GM10248 (cell line): ENCODE measurements around the gene NKG7.
A peak's percentile ranks its signal among the peaks of the same experiment; 100 is the strongest.
"Not testable (repeated sequence)": the region's sequence is repeated elsewhere in the genome, so short reads cannot be mapped to it uniquely, and the experiment has no call there.

Experiments
- CTCF ChIA-PET: fragments of 300-600 bp; sonication (Branson Sonifier 250); formaldehyde crosslinking; extraction: SDS; loops from one replicate; lab custom pipeline; 2021; ENCODE audit warnings: antibody characterized with exemption; lab: Yijun Ruan, JAX
- POLR2A ChIA-PET: fragments of 350-650 bp; sonication (Branson Sonifier 250); formaldehyde crosslinking; extraction: SDS; loops from one replicate; lab custom pipeline; 2020; ENCODE audit warnings: antibody characterized with exemption; lab: Yijun Ruan, JAX
- DNase-seq: peaks from one replicate; pipeline ENCODE4 v3.0.0; 2012; ENCODE audit errors: extremely low spot score
- TF ChIP-seq, protein P1 (sequence below): IDR thresholded peaks from 2 replicates; pipeline ENCODE4 v1.5.1; 2012; ENCODE audit warnings: mild to moderate bottlenecking, low read depth; ENCODE audit errors: extremely low read depth, missing control alignments, control extremely low read depth

Gene NKG7

DNA sequence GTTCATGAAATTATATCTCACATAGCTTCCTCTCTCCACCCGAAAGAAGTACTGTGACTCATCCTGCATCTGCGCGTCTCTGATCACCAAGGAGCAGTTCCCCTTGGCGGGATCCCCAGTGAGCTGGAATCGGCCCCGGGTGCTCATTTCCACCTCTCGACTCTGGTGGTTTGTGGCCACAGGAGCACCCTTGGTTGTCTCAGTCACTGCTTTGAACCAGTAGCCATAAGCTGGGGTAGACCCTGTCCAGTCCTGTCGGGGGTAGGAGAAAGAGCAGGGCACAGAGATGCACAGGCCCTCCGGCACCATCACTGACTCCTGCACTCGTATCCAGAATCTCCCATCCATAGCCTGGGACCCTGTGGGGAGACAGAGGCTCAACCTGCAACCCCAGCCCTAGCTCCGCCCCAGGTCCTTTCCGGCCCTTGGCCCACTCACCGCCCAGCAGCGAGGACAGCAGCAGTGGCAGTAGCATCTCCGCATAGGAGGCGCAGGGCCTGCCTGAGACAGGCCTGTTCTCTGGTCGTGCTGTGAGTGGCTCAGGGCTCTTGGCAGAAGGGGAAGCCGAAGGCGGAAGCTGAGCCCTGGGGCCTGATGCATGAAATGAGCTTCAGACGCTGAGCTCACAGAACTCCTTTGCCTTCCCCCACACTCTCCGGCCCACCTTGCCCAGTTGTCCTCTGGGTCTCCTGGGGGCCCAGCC is 44.8 kb upstream of the NKG7 start, which contains the start of gene SIGLEC10:
SIGLEC10 (minus strand) TSS at position 536 of the 703 bp plus-strand sequence; CDS start at position 475, 61 bp downstream.
- POLR2A ChIA-PET, result interaction anchor here (1.0 to 2.4 kb wide), 3 partner anchors 22 to 78 kb away, joined by 5 to 11 read pairs (median 7); no protein-coding TSS in a partner anchor
- CTCF ChIA-PET, result interaction anchor here (0.6 to 13.4 kb wide), 16 partner anchors 8 to 253 kb away, joined by 3 to 168 read pairs (median 4); no protein-coding TSS in a partner anchor
- TF ChIP-seq, protein P1, sequence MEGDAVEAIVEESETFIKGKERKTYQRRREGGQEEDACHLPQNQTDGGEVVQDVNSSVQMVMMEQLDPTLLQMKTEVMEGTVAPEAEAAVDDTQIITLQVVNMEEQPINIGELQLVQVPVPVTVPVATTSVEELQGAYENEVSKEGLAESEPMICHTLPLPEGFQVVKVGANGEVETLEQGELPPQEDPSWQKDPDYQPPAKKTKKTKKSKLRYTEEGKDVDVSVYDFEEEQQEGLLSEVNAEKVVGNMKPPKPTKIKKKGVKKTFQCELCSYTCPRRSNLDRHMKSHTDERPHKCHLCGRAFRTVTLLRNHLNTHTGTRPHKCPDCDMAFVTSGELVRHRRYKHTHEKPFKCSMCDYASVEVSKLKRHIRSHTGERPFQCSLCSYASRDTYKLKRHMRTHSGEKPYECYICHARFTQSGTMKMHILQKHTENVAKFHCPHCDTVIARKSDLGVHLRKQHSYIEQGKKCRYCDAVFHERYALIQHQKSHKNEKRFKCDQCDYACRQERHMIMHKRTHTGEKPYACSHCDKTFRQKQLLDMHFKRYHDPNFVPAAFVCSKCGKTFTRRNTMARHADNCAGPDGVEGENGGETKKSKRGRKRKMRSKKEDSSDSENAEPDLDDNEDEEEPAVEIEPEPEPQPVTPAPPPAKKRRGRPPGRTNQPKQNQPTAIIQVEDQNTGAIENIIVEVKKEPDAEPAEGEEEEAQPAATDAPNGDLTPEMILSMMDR, result no peak
- DNase-seq, result peak; percentile 85

DNA sequence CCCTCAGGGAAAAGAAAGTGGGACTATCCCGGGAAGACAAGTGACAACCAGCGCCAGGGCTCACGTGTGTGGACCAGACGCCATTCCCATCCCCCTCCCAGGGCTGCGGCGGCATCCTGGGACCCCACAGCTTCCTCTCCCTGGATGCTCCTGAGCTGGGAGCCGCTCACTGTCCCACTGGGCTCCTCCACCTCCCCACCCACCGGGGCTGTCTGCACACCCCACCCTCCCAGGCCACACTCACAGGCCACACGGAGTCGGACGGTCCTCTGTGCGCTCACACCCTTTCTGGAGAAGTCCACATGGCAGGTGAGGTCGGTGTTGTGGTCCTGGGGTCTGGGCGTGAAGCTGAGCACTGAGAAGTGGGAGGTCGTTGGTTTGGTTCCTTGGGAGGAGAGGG is 44.0 kb upstream of the NKG7 start:
- not testable (repeated sequence) for DNase-seq
- ChIA-PET CTCF (interaction anchor here (1.7 to 13.4 kb wide), 4 partner anchors 7 to 52 kb away, joined by 4 to 168 read pairs (median 86); no protein-coding TSS in a partner anchor), POLR2A (interaction anchor here (2.4 kb wide), 1 partner anchor 49 kb away, joined by 11 read pairs; no protein-coding TSS in a partner anchor)

DNA sequence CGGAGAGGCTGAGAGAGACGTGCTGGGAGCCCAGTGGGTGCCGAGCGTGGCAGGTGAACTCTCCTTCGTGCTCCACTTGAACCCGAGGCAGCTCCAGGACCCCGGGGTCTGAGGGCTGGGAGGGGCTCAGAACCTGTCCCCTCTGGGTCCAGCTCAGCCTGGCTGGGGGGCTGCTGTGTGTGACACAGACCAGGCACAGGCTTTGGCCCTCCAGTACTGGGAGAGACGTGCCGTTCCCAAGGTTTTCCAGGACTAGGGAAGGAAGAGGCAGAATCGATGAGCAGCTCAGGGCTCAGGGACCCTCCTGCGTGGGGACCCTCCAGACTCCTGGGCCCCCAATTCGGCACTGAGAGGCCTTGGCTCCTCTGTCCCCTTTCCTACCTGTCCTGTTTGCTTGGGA is 42.7 kb upstream of the NKG7 start:
- ChIA-PET POLR2A (no interaction called here), CTCF (interaction anchor here (13.4 kb wide), 1 partner anchor 16 kb away, joined by 168 read pairs; no protein-coding TSS in a partner anchor)
- DNase-seq, result no peak
- TF ChIP-seq, protein P1, result no peak

DNA sequence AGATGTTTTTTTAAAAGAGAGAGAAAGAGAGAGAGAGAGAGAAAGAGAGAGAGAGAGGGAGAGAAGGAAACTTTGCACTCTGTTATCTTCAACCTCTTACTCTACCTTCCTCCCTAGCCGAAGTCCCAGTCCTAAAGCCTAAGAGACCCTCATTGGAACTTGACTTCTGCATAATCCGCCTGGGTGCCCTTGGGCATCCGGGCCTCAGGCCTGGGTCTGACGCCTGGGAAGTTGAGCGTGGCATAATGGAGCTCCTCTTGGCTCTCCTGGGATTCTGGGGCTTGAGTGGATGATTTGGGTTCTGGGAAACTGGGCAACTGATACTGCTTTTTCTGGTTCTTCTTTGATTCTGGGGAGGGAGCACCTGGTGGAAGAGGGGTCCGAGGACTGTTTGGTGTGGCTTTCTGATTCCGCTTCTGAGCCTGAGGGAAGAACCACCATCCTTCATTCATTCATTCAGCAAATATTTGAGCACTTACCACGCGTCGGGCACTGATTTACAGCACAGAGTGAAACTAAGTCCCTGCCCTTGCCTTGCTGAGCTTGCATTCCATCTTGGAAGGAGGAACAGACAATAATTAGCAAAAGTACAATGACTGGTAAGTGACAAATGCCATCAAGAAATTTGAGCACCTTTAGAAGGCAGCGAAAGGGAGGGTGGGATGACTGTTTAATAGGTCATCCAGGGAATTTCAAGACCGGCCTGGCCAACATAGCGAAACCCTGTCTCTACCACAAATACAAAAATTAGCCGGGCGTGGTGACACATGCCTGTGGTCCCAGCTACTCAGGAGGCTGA is 38.7 kb upstream of the NKG7 start:
- CTCF ChIA-PET, result interaction anchor here (3.2 to 5.2 kb wide), 2 partner anchors 9 to 12 kb away, joined by 18 to 62 read pairs; partner anchors contain the start of gene SIGLEC10

DNA sequence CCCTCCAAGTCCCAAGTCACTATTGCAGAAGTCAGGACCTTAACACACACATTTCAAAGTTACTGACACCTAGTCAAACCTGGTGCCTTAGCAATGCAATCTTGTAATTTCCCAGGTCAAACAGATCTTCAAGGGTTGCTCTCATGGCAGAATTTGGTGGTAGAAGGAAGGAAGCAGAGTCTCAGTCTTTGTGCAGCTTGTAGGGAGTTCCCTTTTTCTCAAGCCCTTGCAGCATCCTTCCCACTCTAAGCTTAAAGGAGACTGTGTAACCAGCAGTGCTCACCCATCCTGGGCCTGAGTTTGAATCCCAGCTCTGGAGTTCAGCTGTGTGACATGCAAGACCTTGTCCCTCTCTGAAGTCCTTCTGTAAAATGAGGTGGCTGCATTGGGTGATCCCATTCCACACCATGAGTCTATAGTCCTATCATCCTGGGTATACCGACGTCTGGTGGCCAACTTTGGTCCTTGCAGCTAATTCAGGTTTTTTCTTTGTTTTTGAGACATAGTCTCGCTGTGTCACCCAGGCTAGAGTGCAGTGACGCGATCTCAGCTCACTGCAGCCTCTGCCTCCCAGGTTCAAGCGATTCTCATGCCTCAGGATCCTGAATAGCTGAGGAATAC is 35.2 kb upstream of the NKG7 start:
- TF ChIP-seq, protein P1, result peak; percentile 32
- CTCF ChIA-PET, result interaction anchor here (1.2 to 5.2 kb wide), 8 partner anchors 10 to 107 kb away, joined by 3 to 62 read pairs (median 5); partner anchors contain the start of genes SIGLEC10 and VSIG10L
- peak; percentile 56 for DNase-seq
- POLR2A ChIA-PET, result no interaction called here

More for the DNA sequence above, 38.7 kb upstream of the NKG7 start:
- no peak for DNase-seq
- POLR2A ChIA-PET, result no interaction called here
- TF ChIP-seq, protein P1, result no peak

DNA sequence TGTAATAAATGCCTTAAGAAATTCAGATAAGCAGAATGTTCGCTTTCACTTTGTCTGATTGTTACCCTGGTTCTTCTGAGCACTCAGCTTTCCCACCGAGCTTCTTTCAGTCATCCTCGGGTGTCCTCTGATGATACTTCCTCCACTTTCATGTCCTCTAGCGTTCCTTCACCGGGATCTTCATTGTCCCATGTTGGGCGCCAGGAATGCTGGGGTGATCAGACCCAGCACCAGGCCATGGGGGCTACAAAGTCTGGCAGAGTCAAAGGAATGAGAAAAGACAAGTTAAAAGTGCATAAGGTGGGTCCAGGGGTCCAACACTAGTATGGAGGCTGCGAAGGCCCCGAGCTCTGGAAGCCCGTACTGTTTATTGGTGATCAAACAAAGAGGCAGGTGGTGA is 29.7 kb upstream of the NKG7 start:
- ChIA-PET POLR2A (no interaction called here), CTCF (interaction anchor here (1.2 to 11.8 kb wide), 2 partner anchors 17 to 38 kb away, joined by 4 to 168 read pairs; partner anchors contain the start of gene SIGLEC10)
- no peak for DNase-seq
- TF ChIP-seq, protein P1, result no peak

DNA sequence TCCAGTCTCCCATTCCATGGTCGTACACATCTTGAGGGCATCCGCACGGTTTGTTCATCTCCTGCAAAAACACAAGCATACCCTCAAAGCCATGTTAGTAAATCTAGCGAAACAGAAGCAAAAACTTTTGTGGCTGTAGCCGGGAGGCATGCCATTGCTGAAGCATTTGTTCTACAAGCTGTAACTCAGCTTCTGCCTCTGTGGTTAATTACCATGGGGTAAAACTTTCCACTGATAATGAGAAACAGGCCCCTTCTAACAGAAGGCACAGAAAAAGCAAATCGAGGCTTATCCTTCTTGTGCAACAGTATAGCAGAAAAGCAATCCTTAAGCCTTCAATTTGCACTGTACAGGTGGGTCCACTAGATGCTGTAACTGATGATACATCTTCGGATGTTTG is 27.5 kb upstream of the NKG7 start:
- DNase-seq, POLR2A ChIA-PET: not testable (repeated sequence)
- CTCF ChIA-PET, result interaction anchor here (1.2 to 11.8 kb wide), 6 partner anchors 7 to 62 kb away, joined by 3 to 168 read pairs (median 30); partner anchors contain the start of genes C19orf84 and SIGLEC10
